Left ventricle myocardium inferior (tissue), 1 donor: ENCODE data around the gene RBP3. TPM values are rescaled to one million over a fixed set of nuclear protein-coding genes. Genes with fewer than 3 reads are reported as not detected.

Experiments
- DNase-seq: peaks from one replicate; pipeline ENCODE4 v3.0.0-alpha.2; 2020
- H3K27ac ChIP-seq: fragments of 200-600 bp; replicated peaks from 2 replicates; pipeline ENCODE4 v1.8.0; 2021
- H3K27me3 ChIP-seq: fragments of 200-600 bp; 2 replicates; pipeline ENCODE4 v1.8.0; 2021; ENCODE audit warnings: low read depth
- H3K36me3 ChIP-seq: fragments of 200-600 bp; 2 replicates; pipeline ENCODE4 v1.8.0; 2021
- H3K4me1 ChIP-seq: fragments of 200-600 bp; 2 replicates; pipeline ENCODE4 v1.8.0; 2021
- H3K4me3 ChIP-seq: fragments of 200-600 bp; 2 replicates; pipeline ENCODE4 v1.8.0; 2021; ENCODE audit warnings: mild to moderate bottlenecking, moderate library complexity
- H3K9me3 ChIP-seq: fragments of 200-600 bp; replicated peaks from 2 replicates; pipeline ENCODE4 v1.8.0; 2021
- intact Hi-C: fragments of 100-400 bp; cut with micrococcal nuclease; formaldehyde crosslinking; loops from one replicate; pipeline ENCODE4 v1.11.0; 2022
- total RNA-seq: library from RNA; stranded (reverse); fragmentation: NEBNext Ultra II Directional; extraction: Animal tissue kit (Norgen Biotek cat#: 25700); gene quantifications from one replicate; pipeline ENCODE4 v1.2.1, GENCODE V29; 2021
- TF ChIP-seq, protein P1 (sequence below): fragments of 200-600 bp; IDR thresholded peaks from 2 replicates; pipeline ENCODE4 v1.8.0; 2021; ENCODE audit warnings: antibody characterized with exemption, mild to moderate bottlenecking, borderline replicate concordance
- donor health status: DM: no; HTN: yes; CAD: no; lungs with severe emphysema.

RBP3 gene
- total RNA-seq, 1 donor from 2014 or later: not detected

DNA sequence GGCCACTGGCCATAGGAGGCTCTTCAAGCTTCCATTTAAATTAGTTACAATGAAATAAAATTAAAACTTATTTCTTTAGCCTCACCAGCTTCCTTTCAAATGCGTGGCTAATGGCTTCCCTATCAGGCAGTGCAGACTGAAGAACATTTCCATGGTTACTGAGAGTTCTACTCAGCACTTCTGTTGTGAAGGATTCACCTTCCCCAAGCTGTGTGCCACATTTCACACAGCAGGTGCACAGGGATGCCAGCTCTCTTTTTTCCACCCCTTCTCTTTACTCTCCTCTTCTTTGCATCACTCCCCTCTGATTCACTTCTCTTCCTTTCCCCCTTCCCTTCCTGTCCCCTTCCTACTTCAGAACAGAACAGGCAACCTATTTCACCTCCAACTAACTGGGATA, 25.1 kb upstream of the RBP3 start:
- peaks cover 41% of the 10 kb centered on the region for H3K27me3 ChIP-seq
- intact Hi-C loops: no loop called here
- no peaks in the 10 kb centered on the region for H3K9me3 ChIP-seq
- DNase-seq: no peak
- TF ChIP-seq, protein P1, sequence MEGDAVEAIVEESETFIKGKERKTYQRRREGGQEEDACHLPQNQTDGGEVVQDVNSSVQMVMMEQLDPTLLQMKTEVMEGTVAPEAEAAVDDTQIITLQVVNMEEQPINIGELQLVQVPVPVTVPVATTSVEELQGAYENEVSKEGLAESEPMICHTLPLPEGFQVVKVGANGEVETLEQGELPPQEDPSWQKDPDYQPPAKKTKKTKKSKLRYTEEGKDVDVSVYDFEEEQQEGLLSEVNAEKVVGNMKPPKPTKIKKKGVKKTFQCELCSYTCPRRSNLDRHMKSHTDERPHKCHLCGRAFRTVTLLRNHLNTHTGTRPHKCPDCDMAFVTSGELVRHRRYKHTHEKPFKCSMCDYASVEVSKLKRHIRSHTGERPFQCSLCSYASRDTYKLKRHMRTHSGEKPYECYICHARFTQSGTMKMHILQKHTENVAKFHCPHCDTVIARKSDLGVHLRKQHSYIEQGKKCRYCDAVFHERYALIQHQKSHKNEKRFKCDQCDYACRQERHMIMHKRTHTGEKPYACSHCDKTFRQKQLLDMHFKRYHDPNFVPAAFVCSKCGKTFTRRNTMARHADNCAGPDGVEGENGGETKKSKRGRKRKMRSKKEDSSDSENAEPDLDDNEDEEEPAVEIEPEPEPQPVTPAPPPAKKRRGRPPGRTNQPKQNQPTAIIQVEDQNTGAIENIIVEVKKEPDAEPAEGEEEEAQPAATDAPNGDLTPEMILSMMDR: no peak
- H3K27ac ChIP-seq: no peak overlapping the region
- H3K4me1 ChIP-seq: peaks cover 22% of the 10 kb centered on the region
- H3K36me3 ChIP-seq: no peaks in the 10 kb centered on the region
- H3K4me3 ChIP-seq: no peak overlapping the region

DNA sequence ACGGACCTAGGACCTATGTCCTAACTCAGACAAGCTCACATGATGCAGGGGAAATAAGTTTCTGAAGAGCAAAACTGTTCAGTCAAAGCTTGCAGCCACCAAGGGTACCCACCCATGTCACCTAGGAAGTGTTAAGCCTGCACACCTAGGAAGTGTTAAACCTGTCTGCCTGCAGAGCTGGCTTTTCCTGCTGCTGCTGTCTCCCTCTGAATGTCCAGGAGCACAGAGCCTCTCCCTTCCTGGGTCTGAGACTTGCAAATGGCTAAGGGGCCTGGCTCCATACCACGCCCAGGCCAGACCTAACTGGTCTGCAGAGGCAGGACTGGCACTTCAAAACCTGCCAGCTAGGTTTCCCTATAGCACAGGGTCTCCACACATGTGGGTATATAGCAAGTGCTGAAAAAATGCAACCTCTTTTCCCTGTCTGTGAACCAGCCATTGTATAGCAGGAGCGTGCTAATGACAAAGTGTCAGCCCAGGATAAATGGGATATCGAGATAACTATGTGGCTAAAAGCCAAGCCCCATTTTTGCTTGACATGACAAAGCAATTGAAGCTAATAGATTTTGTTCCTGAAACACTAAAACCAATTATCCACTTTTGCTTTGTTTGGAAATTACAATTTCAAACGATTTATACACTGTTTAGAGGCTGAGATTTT, 24.4 kb upstream of the RBP3 start:
- peaks cover 41% of the 10 kb centered on the region for H3K27me3 ChIP-seq
- no peaks in the 10 kb centered on the region for H3K36me3 ChIP-seq
- TF ChIP-seq, protein P1: no peak
- H3K4me1 ChIP-seq: peaks cover 22% of the 10 kb centered on the region
- H3K9me3 ChIP-seq: no peaks in the 10 kb centered on the region
- no peak for DNase-seq
- intact Hi-C loops: no loop called here
- H3K4me3 ChIP-seq: no peak overlapping the region
- no peak overlapping the region for H3K27ac ChIP-seq

DNA sequence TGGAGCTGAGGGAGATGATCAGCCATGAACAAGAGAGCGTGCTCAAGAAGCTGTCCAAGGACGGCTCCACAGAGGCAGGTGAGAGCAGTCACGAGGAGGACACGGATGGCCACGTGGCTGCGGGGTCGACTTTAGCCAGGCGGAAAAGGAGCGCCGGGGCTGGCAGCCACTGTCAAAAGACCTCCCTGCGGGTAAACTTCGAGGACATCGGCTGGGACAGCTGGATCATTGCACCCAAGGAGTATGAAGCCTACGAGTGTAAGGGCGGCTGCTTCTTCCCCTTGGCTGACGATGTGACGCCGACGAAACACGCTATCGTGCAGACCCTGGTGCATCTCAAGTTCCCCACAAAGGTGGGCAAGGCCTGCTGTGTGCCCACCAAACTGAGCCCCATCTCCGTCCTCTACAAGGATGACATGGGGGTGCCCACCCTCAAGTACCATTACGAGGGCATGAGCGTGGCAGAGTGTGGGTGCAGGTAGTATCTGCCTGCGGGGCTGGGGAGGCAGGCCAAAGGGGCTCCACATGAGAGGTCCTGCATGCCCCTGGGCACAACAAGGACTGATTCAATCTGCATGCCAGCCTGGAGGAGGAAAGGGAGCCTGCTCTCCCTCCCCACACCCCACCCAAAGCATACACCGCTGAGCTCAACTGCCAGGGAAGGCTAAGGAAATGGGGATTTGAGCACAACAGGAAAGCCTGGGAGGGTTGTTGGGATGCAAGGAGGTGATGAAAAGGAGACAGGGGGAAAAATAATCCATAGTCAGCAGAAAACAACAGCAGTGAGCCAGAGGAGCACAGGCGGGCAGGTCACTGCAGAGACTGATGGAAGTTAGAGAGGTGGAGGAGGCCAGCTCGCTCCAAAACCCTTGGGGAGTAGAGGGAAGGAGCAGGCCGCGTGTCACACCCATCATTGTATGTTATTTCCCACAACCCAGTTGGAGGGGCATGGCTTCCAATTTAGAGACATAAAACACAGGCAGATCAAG, 22.6 kb upstream of the RBP3 start:
- no peak overlapping the region for H3K27ac ChIP-seq
- no peaks in the 10 kb centered on the region for H3K9me3 ChIP-seq
- peaks cover 40% of the 10 kb centered on the region for H3K27me3 ChIP-seq
- H3K4me1 ChIP-seq: peaks cover 22% of the 10 kb centered on the region
- TF ChIP-seq, protein P1: no peak
- H3K36me3 ChIP-seq: no peaks in the 10 kb centered on the region
- intact Hi-C loops: no loop called here
- DNase-seq: no peak
- H3K4me3 ChIP-seq: no peak overlapping the region

DNA sequence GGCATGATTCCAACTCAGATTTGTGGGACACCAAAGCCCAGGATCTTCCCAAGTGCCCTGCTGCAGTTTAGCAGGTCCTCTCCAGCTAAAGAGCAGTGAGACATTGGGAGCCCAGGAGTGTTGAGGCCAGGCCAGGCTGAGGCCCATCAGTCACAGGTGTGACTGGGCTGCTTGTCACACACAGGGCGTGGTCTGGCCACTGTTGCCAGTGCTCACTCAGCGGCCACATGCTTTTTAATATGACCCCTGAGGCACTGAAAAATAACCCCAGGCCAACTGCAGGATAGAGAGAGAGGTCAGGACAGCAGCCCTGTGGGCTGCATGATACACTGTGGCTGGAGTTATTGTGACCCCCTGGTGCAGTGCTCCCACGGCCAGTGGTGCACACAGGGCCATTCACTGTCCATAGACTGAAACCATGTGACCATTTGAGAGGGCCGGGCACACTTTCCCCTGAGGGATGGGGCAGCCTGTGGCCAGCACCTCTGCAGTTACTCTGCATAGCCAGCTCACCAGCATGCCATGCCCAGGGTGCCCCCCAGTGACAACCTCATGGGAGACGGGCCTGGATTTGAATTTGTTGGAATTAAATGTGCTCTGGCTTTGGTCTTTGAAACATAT, 21.7 kb upstream of the RBP3 start:
- H3K27ac ChIP-seq: peak overlapping the region; percentile 54

DNA sequence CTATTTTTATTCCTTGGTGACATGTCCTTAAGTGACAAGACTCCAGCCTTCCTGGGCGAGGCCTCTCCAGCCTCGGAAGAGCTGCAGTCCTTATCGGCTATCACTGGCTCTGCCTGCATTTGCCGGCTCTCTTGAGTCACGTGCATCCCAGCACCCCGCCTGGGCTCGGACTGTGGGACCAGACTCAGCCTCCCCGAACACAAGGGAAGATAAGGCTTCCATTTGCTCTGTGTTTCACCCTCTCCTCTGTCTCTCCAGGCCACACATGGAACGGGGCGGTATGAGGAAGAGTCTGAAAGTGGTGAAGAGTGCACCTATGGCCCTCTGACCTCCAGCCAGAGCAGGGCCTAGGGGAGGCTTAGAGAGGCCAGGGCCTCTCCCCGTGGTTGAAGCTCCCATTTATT, 21.2 kb upstream of the RBP3 start:
- Histone ChIP-seq H3K4me1 (peaks cover 17% of the 10 kb centered on the region), H3K36me3 (no peaks in the 10 kb centered on the region), H3K9me3 (no peaks in the 10 kb centered on the region), H3K27me3 (peaks cover 30% of the 10 kb centered on the region), H3K27ac (peak overlapping the region; percentile 54), H3K4me3 (no peak overlapping the region)
- no peak for DNase-seq
- intact Hi-C loops: no loop called here
- TF ChIP-seq, protein P1: no peak

More for the DNA sequence above, 21.7 kb upstream of the RBP3 start:
- no peaks in the 10 kb centered on the region for H3K9me3 ChIP-seq
- no peak overlapping the region for H3K4me3 ChIP-seq
- intact Hi-C loops: no loop called here
- peaks cover 34% of the 10 kb centered on the region for H3K27me3 ChIP-seq
- no peak for DNase-seq
- H3K36me3 ChIP-seq: no peaks in the 10 kb centered on the region
- peaks cover 20% of the 10 kb centered on the region for H3K4me1 ChIP-seq
- TF ChIP-seq, protein P1: no peak
